Bronchial epithelial cell (primary cell): Measurements from ENCODE around the gene PRR5L. TPM values are rescaled to one million over a fixed set of nuclear protein-coding genes. Genes with fewer than 3 reads are reported as not detected.

Experiments used
- DNase-seq: peaks from one replicate; pipeline ENCODE4 v3.0.0-alpha.2; 2010; ENCODE audit warnings: low read depth
- FAIRE-seq: peaks from 2 replicates; lab custom pipeline; 2011; peaks lifted over from hg19 to GRCh38; lab: Jason Lieb, UNC
- H3K27me3 ChIP-seq: 2 replicates; pipeline ENCODE4 v1.5.1; 2011; ENCODE audit warnings: low read length; ENCODE audit not compliant: control insufficient read depth, insufficient read depth
- H3K36me3 ChIP-seq: 2 replicates; pipeline ENCODE4 v1.5.1; 2011; ENCODE audit warnings: low read length; ENCODE audit not compliant: control insufficient read depth, insufficient read depth
- H3K4me3 ChIP-seq: 2 replicates; pipeline ENCODE4 v1.5.1; 2011; ENCODE audit warnings: mild to moderate bottlenecking, low read depth, low read length, control low read depth
- total RNA-seq: library from RNA; depleted of rRNA; stranded (reverse); fragments of >200 nt; gene quantifications from 2 replicates; pipeline ENCODE4 v1.2.1, GENCODE V29; 2014
- TF ChIP-seq, protein P1 (sequence below): IDR thresholded peaks from 2 replicates; pipeline ENCODE4 v1.5.1; 2011; ENCODE audit warnings: mild to moderate bottlenecking, moderate library complexity, low read length, control low read depth, inconsistent platforms; ENCODE audit not compliant: insufficient read depth, severe bottlenecking

Gene PRR5L
- total RNA-seq, 1 donor from 2014 or later, result 10.0 TPM

DNA sequence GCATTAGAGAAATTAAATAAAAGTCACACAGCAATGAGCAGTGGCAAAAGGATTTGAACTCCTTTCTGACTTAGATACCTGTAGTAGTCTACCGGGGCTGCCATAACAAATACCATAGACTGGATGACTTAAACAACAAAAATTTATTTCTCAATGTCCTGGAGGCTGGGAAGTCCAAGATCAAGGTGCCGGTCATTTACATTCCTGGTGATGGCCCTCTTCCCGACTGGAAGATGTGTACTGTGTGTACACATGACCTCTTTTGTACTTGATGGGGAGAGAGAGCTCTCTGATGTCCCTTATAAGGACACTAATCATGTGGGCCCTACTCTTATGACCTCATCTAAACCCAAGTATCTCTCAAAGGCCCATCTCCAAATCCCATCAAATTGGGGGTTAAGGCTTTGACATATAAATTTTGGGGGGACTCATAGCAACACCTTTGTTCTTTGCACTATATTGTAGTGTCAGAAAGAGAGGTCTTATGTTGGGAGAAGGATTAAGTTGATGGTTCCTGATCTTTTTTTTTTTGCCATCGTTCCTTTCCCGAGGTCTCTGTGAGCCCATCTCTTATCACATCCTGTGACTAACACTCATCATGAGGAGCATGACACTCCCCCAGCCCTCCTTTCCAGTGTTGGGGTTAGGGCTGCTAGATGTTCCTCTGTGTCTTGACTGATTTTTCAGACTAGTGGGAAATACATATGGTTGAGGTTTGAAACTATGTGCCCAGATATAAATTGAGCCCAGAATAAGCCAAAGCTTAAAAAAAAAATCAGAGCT lies 109.7 kb downstream of the PRR5L start:
- Histone ChIP-seq H3K27me3 (no peaks in the 10 kb centered on the region), H3K4me3 (no peak overlapping the region), H3K36me3 (no peaks in the 10 kb centered on the region)
- DNase-seq, result no peak
- no peak for FAIRE-seq
- TF ChIP-seq, protein P1, sequence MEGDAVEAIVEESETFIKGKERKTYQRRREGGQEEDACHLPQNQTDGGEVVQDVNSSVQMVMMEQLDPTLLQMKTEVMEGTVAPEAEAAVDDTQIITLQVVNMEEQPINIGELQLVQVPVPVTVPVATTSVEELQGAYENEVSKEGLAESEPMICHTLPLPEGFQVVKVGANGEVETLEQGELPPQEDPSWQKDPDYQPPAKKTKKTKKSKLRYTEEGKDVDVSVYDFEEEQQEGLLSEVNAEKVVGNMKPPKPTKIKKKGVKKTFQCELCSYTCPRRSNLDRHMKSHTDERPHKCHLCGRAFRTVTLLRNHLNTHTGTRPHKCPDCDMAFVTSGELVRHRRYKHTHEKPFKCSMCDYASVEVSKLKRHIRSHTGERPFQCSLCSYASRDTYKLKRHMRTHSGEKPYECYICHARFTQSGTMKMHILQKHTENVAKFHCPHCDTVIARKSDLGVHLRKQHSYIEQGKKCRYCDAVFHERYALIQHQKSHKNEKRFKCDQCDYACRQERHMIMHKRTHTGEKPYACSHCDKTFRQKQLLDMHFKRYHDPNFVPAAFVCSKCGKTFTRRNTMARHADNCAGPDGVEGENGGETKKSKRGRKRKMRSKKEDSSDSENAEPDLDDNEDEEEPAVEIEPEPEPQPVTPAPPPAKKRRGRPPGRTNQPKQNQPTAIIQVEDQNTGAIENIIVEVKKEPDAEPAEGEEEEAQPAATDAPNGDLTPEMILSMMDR, result no peak

DNA sequence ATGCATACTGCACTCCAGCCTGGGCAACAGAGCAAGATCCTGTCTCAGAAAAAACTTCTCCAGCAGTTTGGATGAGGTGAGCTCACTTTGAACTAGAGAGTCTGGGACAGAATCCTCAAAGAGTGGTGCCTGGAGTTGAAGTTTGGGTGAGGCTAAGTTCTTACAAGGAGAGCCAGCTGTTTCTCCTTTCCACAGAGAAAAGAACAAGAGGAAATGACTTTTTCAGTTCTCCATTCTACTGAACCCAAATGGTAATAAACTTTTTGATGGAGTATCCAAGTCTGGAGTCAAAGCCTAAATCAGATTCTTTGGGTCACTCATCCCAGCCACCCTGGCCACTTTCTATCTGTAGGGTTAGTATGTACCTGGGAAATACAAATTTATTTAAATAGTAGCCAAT lies 111.3 kb downstream of the PRR5L start:
- TF ChIP-seq, protein P1, result no peak
- DNase-seq, result no peak
- Histone ChIP-seq H3K4me3 (no peak overlapping the region), H3K27me3 (no peaks in the 10 kb centered on the region), H3K36me3 (no peaks in the 10 kb centered on the region)
- no peak for FAIRE-seq

DNA sequence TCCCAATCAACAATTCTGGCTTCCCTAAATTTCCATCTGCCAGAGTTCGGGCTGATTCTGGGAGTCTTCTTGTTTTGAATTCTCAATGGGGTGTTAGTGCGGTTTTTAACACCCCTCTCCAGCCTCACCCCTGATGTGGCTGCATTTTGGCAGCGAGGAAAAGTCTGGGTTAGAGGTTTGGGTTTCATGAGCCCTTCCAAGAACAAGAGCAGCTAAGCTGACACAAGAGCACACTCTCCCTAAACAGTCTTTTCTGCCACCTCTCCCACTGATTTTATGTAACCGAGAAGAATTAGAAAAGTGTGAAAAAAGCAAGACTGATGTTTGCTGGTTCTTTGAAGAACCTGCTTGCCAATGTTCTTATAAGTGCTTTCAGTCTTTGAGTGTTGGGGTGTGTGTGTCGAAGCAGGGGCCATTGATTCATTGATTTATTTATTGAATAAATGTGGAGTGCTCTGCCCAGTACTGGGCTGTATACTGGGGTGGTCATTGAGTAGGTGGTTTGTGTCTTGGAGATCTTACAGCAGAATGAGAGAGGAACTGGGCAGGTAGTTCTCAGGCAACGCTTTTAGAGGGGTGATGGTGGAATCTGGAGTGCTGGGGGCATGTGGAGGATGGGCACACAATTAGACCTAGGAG lies 112.5 kb downstream of the PRR5L start:
- Histone ChIP-seq H3K27me3 (no peaks in the 10 kb centered on the region), H3K36me3 (no peaks in the 10 kb centered on the region), H3K4me3 (no peak overlapping the region)
- FAIRE-seq (no peak), DNase-seq (no peak)
- TF ChIP-seq, protein P1, result no peak

DNA sequence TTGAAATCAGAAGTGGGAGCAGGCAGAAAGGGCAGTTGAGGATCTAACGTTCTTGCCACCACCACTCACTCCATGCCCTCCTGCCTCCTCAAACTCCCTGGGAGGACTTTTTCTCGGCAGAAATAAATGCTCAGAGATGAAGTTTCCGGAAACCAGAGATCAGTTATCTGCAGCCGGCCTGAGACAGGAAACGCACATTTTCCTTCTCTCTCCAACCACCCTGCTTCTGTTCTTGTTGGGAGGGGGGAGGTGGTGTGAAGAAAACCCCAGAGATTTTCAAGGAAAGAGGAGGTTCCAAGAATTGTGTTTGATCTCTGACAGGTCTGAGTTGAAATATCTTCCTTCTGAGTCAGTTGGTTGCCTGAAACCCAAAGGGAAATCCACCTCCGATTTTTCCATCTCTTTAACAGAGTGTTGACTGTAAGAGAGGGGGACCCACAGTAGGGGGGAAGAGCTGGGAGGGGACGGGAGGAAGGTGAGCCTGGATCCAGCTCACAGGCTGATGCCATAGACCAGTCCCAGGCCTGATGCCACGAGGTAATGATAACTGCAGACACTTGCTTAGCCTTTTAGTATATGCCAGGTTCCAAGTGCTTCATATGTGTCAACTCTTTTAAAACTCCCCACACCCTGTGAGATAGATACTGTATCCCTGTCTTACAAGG lies 113.2 kb downstream of the PRR5L start:
- TF ChIP-seq, protein P1, result no peak
- DNase-seq, result peak; percentile 41
- peak; percentile 28 for FAIRE-seq
- Histone ChIP-seq H3K27me3 (no peaks in the 10 kb centered on the region), H3K36me3 (no peaks in the 10 kb centered on the region), H3K4me3 (no peak overlapping the region)

DNA sequence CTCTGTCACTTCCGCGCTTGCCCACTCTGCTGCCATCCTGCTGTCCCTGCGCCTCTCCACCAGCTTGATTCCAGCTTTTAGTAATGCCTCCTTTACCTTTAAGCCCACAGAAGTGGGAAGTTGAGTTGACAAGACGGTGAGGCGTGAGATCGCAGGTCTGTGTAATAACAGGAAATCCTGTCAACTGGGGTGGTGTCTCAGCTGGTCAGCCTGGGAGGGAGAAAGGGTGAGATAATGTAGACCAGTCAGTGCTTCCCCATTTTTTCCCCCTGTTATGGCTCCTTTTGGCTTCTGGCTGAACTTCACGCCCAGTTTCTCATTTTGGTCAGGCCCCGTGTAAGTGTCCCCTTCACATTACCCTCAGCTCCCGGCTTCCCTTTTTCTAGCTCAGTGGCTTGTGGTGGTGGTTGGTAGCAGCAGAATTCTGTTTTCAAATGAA lies 115.1 kb downstream of the PRR5L start:
- no peak for DNase-seq
- no peaks in the 10 kb centered on the region for H3K27me3 ChIP-seq
- TF ChIP-seq, protein P1, result no peak
- FAIRE-seq, result no peak
- no peak overlapping the region for H3K4me3 ChIP-seq
- no peaks in the 10 kb centered on the region for H3K36me3 ChIP-seq
